GM12878 (cell line): Measurements from ENCODE around the gene STXBP5. TPM values are rescaled to one million over a fixed set of nuclear protein-coding genes. Genes with fewer than 3 reads are reported as not detected.

Experiments
- ATAC-seq: fragments of 200-7000 bp; cut with Tn5 transposase; 3 replicates; pipeline ENCODE4 v1.9.1; 2020; ENCODE audit warnings: mild to moderate bottlenecking, moderate library complexity
- BruUV-seq: library from RNA; stranded (reverse); fragments of 400-500 nt; replicated peaks from 2 replicates; lab custom pipeline; 2021; lab: Mats Ljungman, UMichigan
- CTCF ChIA-PET: fragments of 300-600 bp; sonication (Branson Sonifier 250); formaldehyde crosslinking; extraction: SDS; loops from one replicate; lab custom pipeline; 2021; ENCODE audit warnings: inconsistent platforms; lab: Yijun Ruan, JAX
- POLR2A ChIA-PET: fragments of 350-600 bp; formaldehyde crosslinking; extraction: SDS; loops from one replicate; lab custom pipeline; 2021; ENCODE audit warnings: inconsistent platforms; lab: Charles Lee
- RAD21 ChIA-PET: fragments of 300-600 bp; sonication (Branson Sonifier 250); formaldehyde crosslinking; loops from one replicate; lab custom pipeline; 2023; ENCODE audit warnings: antibody characterized with exemption; ENCODE audit not compliant: unreplicated experiment; lab: Charles Lee
- SMC1A ChIA-PET: fragments of 300-600 bp; sonication (Branson Sonifier 250); formaldehyde crosslinking; loops from one replicate; lab custom pipeline; 2023; ENCODE audit not compliant: unreplicated experiment, uncharacterized antibody; lab: Charles Lee
- DNase-seq: peaks from one replicate; pipeline ENCODE4 v3.0.0-alpha.2; 2011; ENCODE audit warnings: low read depth, low spot score
- FAIRE-seq: peaks from 3 replicates; lab custom pipeline; 2011; peaks lifted over from hg19 to GRCh38; lab: Jason Lieb, UNC
- H2AFZ ChIP-seq: 2 replicates; pipeline ENCODE4 v1.6.0; 2011; ENCODE audit warnings: low read depth, low read length, control low read depth; ENCODE audit not compliant: control insufficient read depth
- H3K27ac ChIP-seq: 2 replicates; pipeline ENCODE4 v1.5.1; 2011; ENCODE audit warnings: control low read depth; ENCODE audit not compliant: control insufficient read depth, insufficient read depth
- H3K27me3 ChIP-seq, 2 experiments: replicated peaks in 1 of 2; 2 replicates each; pipeline versions ENCODE4 v1.6.0 to v1.6.1; 2011; ENCODE audit warnings: low read length in 1 of 2; ENCODE audit not compliant: control insufficient read depth in 2 of 2, insufficient read depth in 2 of 2
- H3K36me3 ChIP-seq, 2 experiments: 2 replicates each; pipeline ENCODE4 v1.5.1; 2011; ENCODE audit warnings: low read length in 1 of 2; ENCODE audit not compliant: control insufficient read depth in 2 of 2, insufficient read depth in 2 of 2
- H3K4me1 ChIP-seq: 2 replicates; pipeline ENCODE4 v1.6.1; 2011; ENCODE audit warnings: mild to moderate bottlenecking, low read length, moderate library complexity, mixed read lengths; ENCODE audit not compliant: control insufficient read depth, insufficient read depth
- H3K4me2 ChIP-seq: 2 replicates; pipeline ENCODE4 v1.6.0; 2011; ENCODE audit warnings: control low read depth; ENCODE audit not compliant: control insufficient read depth, insufficient read depth
- H3K4me3 ChIP-seq: fragments of 200-600 bp; sonication (generic); 2 replicates; pipeline ENCODE4 v1.5.1; 2016
- H3K79me2 ChIP-seq: 2 replicates; pipeline ENCODE4 v1.6.0; 2011; ENCODE audit warnings: low read length; ENCODE audit not compliant: control insufficient read depth, insufficient read depth
- H3K9ac ChIP-seq: 2 replicates; pipeline ENCODE4 v1.8.0; 2011; ENCODE audit warnings: low read length, control low read depth, mixed read lengths; ENCODE audit not compliant: control insufficient read depth, insufficient read depth
- H3K9me3 ChIP-seq: replicated peaks from 3 replicates; pipeline ENCODE4 v1.5.1; 2011; ENCODE audit warnings: mild to moderate bottlenecking, low read length; ENCODE audit not compliant: control insufficient read depth, insufficient read depth
- H4K20me1 ChIP-seq: 2 replicates; pipeline ENCODE4 v1.6.0; 2011; ENCODE audit not compliant: control insufficient read depth, insufficient read depth
- EED ChIP-seq: sonication (generic); IDR thresholded peaks from 2 replicates; pipeline ENCODE4 v1.6.1; 2016; ENCODE audit warnings: antibody characterized with exemption, low read depth
- GABPA ChIP-seq: IDR thresholded peaks from 2 replicates; pipeline ENCODE4 v1.6.1; 2014; ENCODE audit warnings: antibody characterized with exemption, low read depth, mild to moderate bottlenecking, inconsistent platforms
- MTA2 ChIP-seq: fragments of 450-650 bp; IDR thresholded peaks from 2 replicates; pipeline ENCODE4 v1.6.1; 2016; ENCODE audit warnings: low read depth, mild to moderate bottlenecking, moderate library complexity
- RCOR1 ChIP-seq: conservative IDR thresholded peaks from 2 replicates; pipeline ENCODE4 v1.6.1; 2012; ENCODE audit warnings: low read depth, low read length, improper control_type of control experiment
- RELA ChIP-seq: fragments of 450-650 bp; IDR thresholded peaks from 2 replicates; pipeline ENCODE4 v1.8.0; 2014; ENCODE audit warnings: borderline replicate concordance; ENCODE audit not compliant: partially characterized antibody
- SREBF2 ChIP-seq: IDR thresholded peaks from 2 replicates; pipeline ENCODE4 v1.6.1; 2012; ENCODE audit warnings: mild to moderate bottlenecking, low read length
- ZNF24 ChIP-seq: fragments of 450-650 bp; IDR thresholded peaks from 2 replicates; pipeline ENCODE4 v1.6.1; 2017; ENCODE audit warnings: antibody characterized with exemption, mild to moderate bottlenecking
- WGBS: methylation state at CpG from one replicate; pipeline ENCODE4 v1.1.6; 2016; ENCODE audit warnings: low lambda C conversion rate; ENCODE audit not compliant: insufficient replicate concordance, insufficient coverage; ENCODE audit errors: missing lambda C conversion rate; 5-methylcytosine and 5-hydroxymethylcytosine counted together
- in situ Hi-C: fragments of 300-500 bp; cut with MboI; formaldehyde crosslinking; loops from 9 replicates; pipeline ENCODE4 v1.14.3; 2018; ENCODE audit warnings: mixed read lengths
- intact Hi-C: fragments of 100-400 bp; cut with micrococcal nuclease; formaldehyde crosslinking; loops from one replicate; pipeline ENCODE4 v1.14.2; 2022; ENCODE audit not compliant: unreplicated experiment
- polyA plus RNA-seq, 11 experiments: library from polyadenylated mRNA; depleted of rRNA in 4 of 11; unstranded in 6 of 11; stranded (reverse) in 5 of 11; fragments of >200 nt; fragmentation: Nextera tagmentation in 4 of 11; fragmentation: Illumina TruSeq in 1 of 11; extraction: Ambion mirVana in 4 of 11; extraction: Trizol in 1 of 11; gene quantifications; 1 replicate in 1 of 11; 2 replicates in 10 of 11; pipeline versions ENCODE4 v1.2.1 to v1.2.3, GENCODE V29; 2011 to 2016; ENCODE audit warnings: inconsistent platforms in 2 of 11, missing spikeins in 2 of 11, low read depth in 1 of 11
- total RNA-seq, 4 experiments: library from RNA; depleted of rRNA in 3 of 4; stranded (reverse); fragments of >200 nt in 3 of 4; fragmentation: Illumina TruSeq in 1 of 4; extraction: Trizol in 1 of 4; gene quantifications; 2 replicates each; pipeline versions ENCODE4 v1.2.1 to v1.2.3, GENCODE V29; 2013 to 2021
- TF ChIP-seq, protein P1 (sequence below), 3 experiments: IDR thresholded peaks in 2 of 3; conservative IDR thresholded peaks in 1 of 3; 2 replicates each; pipeline ENCODE4 v1.5.1; 2011; ENCODE audit warnings: low read depth in 3 of 3, low read length in 3 of 3, mild to moderate bottlenecking in 3 of 3, control low read depth in 2 of 3, moderate library complexity in 2 of 3, inconsistent platforms in 1 of 3, mixed read lengths in 1 of 3; ENCODE audit not compliant: control insufficient read depth in 2 of 3, insufficient read depth in 1 of 3; ENCODE audit errors: extremely low read depth in 1 of 3
- TF ChIP-seq, protein P2 (sequence below): IDR thresholded peaks from 2 replicates; pipeline ENCODE4 v1.6.1; 2011; ENCODE audit warnings: borderline replicate concordance, low read depth, mild to moderate bottlenecking, moderate library complexity, low read length; ENCODE audit not compliant: insufficient read depth, poor library complexity, severe bottlenecking
- TF ChIP-seq, protein P3 (sequence below): IDR thresholded peaks from 2 replicates; pipeline ENCODE4 v1.6.1; 2011; ENCODE audit warnings: low read depth, low read length, improper control_type of control experiment, borderline replicate concordance
- TF ChIP-seq, protein P4 (sequence below): fragments of 450-650 bp; IDR thresholded peaks from 2 replicates; pipeline ENCODE4 v1.6.1; 2014; ENCODE audit warnings: mild to moderate bottlenecking
- TF ChIP-seq, protein P5 (sequence below): fragments of 450-650 bp; IDR thresholded peaks from 2 replicates; pipeline ENCODE4 v1.6.1; 2016; ENCODE audit warnings: mild to moderate bottlenecking, moderate library complexity, borderline replicate concordance

The STXBP5 gene
- total and polyA plus RNA-seq, 10 of the 15 experiments (the other 5 are each of a cell fraction or from before 2014, with no cell fraction given): 1.4 to 13.2 (median 8.4) TPM

DNA sequence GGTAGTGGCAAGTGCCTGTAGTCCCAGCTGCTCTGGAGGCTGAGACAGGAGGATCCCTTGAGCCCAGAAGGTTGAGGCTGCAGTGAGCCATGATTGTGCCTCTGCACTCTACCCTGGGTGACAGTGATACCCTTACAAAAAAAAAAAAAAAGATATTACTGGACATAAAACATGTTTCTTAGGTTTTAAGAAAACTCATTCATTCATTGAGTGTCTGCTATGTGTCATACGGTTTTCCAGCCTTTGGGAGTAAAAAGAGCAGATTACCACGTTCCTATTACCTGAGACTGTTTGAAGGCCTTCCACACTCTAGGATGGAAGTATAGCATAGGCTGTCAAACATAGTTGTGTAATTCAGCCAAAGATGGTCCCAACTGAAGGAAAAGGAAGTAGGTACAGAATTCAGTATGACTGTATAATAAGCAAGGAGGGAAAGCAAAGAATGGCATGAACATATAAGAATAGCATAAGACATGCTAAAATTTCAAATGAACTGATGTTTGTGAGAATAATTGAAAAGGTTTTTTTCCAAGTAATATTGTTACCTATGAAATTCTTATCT is 22.0 kb downstream of the STXBP5 start:
- SMC1A ChIA-PET: no interaction called here
- Histone ChIP-seq H3K36me3 (no peaks in the 10 kb centered on the region; a peak in 1 of 4 replicates), H3K79me2 (no peaks in the 10 kb centered on the region), H3K27ac (no peak overlapping the region), H2AFZ (no peak overlapping the region), H4K20me1 (no peaks in the 10 kb centered on the region), H3K9me3 (no peaks in the 10 kb centered on the region), H3K4me3 (no peak overlapping the region), H3K27me3 (no peaks in the 10 kb centered on the region), H3K4me1 (peaks cover 3% of the 10 kb centered on the region), H3K9ac (no peak overlapping the region), H3K4me2 (no peak overlapping the region)
- intact Hi-C loops: no loop called here
- ATAC-seq (no peak), FAIRE-seq (no peak), DNase-seq (no peak)
- CTCF ChIA-PET: no interaction called here
- in situ Hi-C loops: no loop called here
- no TSS peak for BruUV-seq
- TF ChIP-seq, protein P1, sequence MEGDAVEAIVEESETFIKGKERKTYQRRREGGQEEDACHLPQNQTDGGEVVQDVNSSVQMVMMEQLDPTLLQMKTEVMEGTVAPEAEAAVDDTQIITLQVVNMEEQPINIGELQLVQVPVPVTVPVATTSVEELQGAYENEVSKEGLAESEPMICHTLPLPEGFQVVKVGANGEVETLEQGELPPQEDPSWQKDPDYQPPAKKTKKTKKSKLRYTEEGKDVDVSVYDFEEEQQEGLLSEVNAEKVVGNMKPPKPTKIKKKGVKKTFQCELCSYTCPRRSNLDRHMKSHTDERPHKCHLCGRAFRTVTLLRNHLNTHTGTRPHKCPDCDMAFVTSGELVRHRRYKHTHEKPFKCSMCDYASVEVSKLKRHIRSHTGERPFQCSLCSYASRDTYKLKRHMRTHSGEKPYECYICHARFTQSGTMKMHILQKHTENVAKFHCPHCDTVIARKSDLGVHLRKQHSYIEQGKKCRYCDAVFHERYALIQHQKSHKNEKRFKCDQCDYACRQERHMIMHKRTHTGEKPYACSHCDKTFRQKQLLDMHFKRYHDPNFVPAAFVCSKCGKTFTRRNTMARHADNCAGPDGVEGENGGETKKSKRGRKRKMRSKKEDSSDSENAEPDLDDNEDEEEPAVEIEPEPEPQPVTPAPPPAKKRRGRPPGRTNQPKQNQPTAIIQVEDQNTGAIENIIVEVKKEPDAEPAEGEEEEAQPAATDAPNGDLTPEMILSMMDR (IDR thresholded peaks at IDR 0.05 in 2 of 3, conservative IDR thresholded peaks at IDR 0.05 in 1 of 3; ENCODE audit: control insufficient read depth in 2 of 3, extremely low read depth in 1 of 3, insufficient read depth in 1 of 3, low read depth in 3 of 3, low read length in 3 of 3): no peak
- TF ChIP-seq EED (no peak), MTA2 (no peak), RELA (no peak), SREBF2 (no peak), RCOR1 (no peak), ZNF24 (no peak), GABPA (no peak)
- TF ChIP-seq, protein P2, sequence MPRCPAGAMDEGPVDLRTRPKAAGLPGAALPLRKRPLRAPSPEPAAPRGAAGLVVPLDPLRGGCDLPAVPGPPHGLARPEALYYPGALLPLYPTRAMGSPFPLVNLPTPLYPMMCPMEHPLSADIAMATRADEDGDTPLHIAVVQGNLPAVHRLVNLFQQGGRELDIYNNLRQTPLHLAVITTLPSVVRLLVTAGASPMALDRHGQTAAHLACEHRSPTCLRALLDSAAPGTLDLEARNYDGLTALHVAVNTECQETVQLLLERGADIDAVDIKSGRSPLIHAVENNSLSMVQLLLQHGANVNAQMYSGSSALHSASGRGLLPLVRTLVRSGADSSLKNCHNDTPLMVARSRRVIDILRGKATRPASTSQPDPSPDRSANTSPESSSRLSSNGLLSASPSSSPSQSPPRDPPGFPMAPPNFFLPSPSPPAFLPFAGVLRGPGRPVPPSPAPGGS: no peak
- TF ChIP-seq, protein P3, sequence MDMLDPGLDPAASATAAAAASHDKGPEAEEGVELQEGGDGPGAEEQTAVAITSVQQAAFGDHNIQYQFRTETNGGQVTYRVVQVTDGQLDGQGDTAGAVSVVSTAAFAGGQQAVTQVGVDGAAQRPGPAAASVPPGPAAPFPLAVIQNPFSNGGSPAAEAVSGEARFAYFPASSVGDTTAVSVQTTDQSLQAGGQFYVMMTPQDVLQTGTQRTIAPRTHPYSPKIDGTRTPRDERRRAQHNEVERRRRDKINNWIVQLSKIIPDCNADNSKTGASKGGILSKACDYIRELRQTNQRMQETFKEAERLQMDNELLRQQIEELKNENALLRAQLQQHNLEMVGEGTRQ: no peak
- TF ChIP-seq, protein P4, sequence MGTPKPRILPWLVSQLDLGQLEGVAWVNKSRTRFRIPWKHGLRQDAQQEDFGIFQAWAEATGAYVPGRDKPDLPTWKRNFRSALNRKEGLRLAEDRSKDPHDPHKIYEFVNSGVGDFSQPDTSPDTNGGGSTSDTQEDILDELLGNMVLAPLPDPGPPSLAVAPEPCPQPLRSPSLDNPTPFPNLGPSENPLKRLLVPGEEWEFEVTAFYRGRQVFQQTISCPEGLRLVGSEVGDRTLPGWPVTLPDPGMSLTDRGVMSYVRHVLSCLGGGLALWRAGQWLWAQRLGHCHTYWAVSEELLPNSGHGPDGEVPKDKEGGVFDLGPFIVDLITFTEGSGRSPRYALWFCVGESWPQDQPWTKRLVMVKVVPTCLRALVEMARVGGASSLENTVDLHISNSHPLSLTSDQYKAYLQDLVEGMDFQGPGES: no peak
- TF ChIP-seq, protein P5, sequence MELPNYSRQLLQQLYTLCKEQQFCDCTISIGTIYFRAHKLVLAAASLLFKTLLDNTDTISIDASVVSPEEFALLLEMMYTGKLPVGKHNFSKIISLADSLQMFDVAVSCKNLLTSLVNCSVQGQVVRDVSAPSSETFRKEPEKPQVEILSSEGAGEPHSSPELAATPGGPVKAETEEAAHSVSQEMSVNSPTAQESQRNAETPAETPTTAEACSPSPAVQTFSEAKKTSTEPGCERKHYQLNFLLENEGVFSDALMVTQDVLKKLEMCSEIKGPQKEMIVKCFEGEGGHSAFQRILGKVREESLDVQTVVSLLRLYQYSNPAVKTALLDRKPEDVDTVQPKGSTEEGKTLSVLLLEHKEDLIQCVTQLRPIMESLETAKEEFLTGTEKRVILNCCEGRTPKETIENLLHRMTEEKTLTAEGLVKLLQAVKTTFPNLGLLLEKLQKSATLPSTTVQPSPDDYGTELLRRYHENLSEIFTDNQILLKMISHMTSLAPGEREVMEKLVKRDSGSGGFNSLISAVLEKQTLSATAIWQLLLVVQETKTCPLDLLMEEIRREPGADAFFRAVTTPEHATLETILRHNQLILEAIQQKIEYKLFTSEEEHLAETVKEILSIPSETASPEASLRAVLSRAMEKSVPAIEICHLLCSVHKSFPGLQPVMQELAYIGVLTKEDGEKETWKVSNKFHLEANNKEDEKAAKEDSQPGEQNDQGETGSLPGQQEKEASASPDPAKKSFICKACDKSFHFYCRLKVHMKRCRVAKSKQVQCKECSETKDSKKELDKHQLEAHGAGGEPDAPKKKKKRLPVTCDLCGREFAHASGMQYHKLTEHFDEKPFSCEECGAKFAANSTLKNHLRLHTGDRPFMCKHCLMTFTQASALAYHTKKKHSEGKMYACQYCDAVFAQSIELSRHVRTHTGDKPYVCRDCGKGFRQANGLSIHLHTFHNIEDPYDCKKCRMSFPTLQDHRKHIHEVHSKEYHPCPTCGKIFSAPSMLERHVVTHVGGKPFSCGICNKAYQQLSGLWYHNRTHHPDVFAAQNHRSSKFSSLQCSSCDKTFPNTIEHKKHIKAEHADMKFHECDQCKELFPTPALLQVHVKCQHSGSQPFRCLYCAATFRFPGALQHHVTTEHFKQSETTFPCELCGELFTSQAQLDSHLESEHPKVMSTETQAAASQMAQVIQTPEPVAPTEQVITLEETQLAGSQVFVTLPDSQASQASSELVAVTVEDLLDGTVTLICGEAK: no peak
- 100% methylated on average over 2 of the region's 2 CpGs for WGBS
- POLR2A ChIA-PET: no interaction called here
- RAD21 ChIA-PET: no interaction called here
